HG03521 (cell line): ENCODE results near the gene EPB41.
"Not testable (repeated sequence)": the region's sequence is repeated elsewhere in the genome, so short reads cannot be mapped to it uniquely, and the experiment has no call there.

Experiments
- ATAC-seq: cut with Tn5 transposase; IDR thresholded peaks from one replicate; pipeline ENCODE4 v1.9.1; 2021; ENCODE audit warnings: mild to moderate bottlenecking, moderate library complexity; ENCODE audit not compliant: unreplicated experiment

Gene EPB41

DNA sequence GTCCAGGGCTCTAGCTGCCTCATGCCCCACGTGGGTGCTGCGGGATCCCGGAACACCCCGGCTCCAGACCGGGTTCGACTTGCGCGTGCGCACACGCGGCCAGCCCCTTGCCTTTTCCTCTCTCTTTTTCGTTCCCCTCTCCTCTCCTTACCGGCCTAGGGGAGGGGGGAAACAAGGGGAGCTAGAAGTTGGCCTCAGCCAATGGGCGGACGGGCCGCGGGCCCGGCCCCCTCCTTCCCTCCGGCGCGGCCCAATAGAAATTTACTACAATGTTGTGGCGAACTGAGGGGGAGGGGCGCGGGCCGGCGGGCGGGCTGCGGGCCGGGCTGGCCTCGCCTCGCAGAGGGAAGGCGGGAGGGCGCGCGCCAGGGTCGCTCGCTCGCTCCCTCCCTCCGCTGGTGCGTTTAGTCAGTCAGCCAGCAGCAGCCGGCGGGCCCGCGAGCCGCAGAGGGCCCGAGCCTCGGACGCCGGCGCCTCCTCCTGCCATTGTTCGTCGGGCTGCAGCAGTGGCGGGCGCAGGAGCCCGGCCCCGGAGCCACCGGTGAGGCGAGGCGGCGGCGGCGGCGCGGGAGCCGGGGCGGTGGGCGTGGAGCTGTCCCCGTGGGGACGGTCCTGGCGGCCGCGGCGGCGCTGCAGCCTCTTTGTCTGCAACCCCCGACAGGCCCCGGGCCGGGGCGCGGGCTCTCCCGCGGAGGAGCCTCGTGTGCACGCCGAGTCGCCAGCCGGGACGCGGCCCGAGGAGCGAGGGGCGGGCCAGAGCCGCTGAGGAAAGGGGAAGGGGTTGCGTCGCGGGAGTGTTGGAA lies at the start of gene EPB41:
TSS of gene EPB41 (plus strand) at position 342 of the 803 bp plus-strand sequence. CDS start 72,869 bp downstream, outside the sequence.
- ATAC-seq = peak; percentile 82

DNA sequence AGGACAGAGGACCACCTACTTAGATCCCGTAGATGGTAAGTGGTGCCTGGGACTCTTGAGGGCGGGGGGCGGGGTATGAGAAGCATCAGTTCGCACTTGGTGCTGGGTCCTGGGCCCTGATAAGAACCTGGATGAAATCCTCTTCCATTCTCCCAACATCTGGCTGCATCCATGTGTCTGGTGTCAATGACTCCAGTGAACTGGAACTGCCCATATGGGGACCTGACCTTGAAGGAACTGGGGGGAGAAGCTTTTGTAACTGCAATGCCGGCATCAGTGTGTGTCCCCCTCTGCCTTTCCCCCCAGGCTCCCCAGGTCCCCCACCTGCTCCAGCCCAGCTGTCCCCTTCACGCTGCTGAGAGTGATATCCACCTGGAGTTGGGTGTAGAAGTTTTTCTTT lies 49.7 kb upstream of the EPB41 start:
- no peak for ATAC-seq

DNA sequence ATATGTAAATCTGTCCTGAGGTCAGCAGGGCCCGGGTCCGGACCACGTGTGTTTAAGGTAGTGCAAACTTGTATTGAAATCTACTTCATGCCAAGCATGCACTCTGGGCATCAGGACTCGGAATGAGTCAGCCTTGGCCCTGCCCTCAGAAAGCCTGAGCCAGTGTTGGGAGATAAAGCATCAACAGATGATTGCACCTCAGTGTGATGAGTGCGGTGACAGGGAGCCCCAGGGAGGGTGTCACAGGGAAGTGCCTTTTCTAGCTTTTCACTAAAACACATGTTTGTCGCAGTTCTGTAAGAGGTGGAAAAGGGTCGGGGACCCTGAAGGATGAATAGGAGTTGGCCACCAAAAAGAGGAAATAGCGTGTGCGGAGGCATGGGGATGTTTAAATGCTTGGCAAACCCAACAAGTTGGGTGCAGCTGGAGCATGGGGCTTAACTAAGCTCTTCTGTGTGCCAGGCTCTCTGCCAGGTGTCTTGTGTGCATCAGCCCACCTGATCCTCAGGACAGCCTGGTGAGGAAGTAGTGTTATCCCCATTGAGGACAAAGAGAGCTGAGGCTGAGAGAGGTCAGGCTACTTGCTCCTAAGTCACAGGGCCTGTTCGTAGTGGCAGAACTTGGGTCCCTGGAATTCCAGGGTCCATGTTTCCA lies 48.2 kb upstream of the EPB41 start:
- no peak for ATAC-seq

DNA sequence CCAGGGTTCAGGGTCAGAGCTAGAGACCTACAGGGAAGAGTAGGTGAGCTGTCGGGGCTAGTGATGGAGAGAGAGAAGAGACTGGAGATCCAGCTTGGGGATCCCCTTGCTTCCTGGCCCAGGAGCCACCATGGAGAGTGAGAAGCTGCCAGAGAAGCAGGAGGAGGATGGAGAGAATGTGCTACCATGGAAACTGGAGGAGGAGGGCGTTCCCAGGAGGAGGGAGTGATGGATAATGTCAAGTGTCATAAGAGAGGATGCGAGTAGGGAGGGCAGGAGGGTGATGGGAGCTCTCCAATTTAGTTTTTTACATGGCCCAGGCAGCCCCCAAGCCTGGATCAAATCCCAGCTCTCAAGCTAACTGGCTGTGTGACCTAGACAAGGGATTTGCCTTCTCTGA lies 46.5 kb upstream of the EPB41 start:
- ATAC-seq = no peak

DNA sequence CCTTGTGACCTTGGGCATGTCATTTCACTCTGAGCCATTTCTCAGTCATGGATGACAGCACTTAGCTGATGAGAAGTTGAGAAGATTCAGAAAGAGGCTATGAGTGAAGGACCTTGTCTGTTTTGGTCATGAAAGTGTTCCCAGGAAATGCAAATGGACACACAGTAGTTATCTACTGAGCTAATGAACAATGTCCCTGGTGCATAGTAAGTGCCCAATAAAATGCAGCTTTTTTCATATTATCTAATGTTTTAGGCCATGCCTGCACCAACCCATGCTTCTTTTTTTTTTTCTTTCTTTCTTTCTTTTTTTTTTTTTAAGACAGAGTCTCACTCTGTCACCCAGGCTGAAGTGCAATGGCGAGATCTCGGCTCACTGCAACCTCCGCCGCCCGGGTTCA lies 44.4 kb upstream of the EPB41 start:
- ATAC-seq = no peak

DNA sequence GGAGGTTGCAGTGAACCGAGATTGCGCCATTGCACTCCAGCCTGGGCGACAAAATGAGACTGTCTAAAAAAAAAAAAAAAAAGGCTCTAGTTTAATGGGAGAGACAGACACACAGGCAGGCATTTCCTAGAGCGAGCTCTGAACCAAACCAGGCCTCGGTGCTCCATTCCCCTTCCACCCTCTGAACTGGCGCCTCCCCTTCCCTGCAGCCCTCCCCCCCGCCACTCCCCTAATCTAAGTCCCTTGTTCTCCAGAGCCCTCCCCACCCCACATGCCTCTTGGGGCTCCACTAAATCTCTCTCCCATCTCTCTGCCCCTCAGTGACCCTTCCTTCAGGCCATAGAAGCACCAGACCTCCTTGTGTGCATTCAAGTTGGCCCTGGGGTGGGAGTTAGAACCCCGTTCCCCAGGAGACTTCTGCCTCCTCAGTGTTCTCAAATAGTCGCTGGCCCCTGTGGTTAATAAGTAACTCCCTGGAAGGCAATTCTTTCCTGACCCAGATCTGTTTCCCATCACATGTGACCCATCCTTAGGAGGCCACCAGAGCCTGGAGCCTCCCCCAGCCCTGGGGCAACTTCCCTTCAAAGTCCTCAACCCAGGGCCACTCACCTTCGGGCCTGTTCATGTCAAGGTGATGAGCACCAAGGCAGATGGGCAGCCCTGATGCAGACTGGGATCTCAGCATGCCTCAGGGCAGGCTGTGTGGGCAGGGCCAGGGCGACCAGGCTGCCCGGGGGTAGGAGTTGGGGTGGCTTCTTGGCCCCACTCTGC lies 42.6 kb upstream of the EPB41 start:
- ATAC-seq = no peak

DNA sequence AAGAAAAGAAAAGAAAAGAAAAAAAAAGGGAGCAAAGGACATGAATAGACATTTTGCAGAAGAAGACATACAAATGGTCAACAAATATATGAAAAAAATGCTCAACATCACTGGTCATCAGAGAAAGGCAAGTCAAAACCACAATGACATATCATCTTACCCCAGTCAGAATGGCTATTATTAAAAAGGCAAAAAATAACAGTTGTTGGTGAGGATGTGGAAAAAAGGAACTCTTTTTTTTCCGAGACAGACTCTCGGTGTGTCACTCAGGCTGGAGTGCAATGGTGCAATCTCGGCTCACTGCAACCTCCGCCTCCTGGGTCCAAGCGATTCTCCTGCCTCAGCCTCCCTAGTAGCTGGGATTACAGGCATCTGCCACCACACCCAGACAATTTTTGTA lies 39.2 kb upstream of the EPB41 start:
- ATAC-seq = not testable (repeated sequence)

DNA sequence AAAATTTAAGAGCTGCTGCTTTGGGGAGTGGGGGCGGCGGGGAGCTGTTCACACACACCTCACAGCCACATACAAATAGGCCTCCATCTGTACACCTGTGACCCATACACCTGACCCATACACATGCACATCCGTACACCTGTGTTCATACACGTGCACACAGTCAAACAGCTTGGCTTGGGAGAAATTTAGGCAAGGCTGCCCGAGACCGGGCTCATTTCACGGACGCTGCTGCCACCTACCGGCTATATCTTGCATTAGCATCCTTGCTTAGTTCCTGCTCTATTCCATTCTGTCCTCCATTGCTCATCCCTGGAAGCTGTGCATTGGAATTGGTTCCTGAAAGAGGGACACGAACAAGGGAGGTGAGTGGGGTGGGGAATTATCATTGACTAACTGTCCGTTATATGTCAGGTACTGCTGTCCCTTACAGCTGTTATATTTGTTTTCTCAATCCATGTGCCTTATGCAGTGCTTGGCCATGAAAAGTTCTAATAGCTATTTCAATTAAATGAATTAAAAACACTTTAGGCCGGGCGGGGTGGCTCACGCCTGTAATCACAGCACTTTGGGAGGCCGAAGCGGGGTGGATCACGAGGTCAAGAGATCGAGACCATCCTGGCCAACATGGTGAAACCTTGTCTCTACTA lies 37.1 kb upstream of the EPB41 start:
- no peak for ATAC-seq

DNA sequence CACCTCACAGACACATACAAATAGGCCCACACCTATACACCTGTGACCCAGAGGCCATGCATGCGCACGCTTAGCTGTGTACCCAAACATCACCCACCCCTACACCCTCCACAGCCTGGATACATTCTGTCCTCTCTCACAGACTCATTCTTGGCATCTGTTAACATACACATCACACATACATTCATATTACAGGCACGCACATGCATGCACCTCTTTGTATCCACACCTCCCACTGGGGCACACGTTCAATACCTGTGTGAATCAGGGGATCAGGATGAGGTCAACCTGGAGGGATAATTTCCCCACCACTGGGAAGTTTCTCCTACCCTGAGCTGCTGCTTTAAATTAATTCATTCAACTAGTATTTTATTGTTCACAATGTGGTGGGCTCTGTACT lies 35.6 kb upstream of the EPB41 start:
- ATAC-seq = no peak

DNA sequence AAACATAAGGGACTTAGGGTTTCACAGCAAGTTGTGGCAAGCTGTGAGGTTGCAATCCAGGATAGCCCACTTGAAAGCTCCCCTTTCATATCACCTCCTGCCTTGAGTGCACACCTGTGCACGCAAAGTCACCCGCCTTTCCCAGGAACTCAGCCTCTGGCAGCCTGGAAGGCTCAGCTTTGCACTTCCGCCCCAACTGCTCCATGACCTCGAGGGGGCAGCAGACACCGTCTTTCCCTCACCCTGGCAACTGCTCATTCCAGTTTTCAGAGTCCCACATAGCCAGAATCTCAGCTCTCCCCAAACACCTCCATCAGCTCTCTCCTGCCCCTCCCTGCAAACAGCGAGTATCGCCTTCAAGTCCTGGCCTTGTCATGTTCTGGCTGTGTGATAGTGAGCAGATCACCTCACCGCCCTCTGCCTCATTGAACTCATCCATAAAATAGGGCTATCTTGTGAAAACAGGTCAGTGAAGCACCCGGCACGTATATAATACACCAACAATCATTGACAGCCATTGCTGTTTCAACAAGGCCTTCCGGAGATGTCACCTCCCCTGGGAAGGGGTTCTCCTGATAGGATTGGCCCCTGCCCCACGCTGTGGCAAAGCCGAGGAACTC lies 32.2 kb upstream of the EPB41 start:
- no peak for ATAC-seq

DNA sequence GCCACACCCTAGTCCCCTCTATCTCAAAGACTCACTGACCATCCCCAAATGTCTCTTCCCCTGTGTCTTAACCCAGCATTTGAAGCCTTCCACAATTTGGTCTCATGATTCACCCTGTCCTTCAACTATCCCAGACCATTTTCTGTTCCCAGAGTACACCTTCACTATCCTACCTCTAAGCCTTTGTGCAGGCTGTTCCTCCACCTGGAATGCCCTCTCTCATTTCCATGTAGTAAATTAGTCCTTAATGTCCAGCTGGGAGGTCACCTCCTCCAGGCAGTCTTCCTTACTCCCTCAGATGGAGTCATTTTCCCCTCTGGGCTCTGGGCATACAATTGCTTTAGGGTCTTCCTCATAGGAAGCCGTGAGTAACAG lies 31.1 kb upstream of the EPB41 start:
- ATAC-seq = no peak

DNA sequence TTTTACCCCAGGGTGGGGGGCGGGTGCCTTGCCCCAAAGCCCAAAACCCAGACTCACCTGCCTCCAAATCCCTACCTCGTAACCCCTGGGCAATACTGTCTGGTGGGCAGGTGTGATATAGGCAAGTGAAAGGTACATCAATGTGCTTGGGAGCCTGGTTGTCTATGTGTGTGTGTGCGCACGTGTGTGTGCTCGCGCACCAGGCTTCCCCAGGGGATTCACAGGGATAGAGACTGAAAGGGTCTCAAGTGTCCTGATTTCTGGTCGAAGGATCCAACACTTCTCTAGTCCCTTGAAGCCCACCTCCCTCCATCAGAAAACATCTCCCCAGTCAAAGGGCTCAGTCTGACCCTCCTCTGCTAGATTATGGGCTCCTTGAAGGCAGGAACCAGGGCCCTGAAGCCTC lies 28.9 kb upstream of the EPB41 start:
- ATAC-seq = no peak

DNA sequence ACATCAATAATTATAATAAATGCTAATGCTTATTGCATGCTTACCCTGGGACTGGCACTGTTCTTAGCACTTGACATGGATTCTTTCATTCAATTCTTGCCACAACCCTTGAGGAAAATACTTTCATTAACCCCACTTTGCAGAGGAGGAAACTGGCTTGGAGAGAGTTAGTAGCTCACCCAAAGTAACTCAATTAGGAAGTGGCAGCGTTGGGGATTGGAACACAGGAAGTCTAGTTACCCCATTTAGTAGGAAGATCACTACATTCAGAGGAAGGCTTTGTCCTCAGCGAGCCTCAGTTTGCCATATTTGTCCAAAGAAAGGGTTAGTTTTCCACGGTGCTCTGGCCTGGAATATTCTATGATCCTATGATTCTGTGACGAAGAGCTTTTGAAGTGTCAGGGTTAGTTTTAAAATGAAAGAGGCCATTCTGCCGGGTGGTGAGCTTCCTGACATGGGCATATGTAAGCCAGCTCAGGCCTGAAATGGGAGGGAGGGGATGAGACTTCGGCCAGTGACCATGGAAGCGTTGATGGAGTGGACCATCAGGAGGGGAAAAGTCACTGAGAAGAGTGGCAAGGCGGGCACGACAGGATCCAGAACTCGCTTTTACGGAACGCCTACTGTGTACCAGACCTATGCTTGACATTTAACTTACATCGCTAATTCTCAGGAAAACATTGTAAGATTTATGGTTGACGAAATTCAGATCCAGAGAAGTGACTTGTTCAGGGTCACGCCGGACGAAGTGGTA lies 28.2 kb upstream of the EPB41 start:
- no peak for ATAC-seq

DNA sequence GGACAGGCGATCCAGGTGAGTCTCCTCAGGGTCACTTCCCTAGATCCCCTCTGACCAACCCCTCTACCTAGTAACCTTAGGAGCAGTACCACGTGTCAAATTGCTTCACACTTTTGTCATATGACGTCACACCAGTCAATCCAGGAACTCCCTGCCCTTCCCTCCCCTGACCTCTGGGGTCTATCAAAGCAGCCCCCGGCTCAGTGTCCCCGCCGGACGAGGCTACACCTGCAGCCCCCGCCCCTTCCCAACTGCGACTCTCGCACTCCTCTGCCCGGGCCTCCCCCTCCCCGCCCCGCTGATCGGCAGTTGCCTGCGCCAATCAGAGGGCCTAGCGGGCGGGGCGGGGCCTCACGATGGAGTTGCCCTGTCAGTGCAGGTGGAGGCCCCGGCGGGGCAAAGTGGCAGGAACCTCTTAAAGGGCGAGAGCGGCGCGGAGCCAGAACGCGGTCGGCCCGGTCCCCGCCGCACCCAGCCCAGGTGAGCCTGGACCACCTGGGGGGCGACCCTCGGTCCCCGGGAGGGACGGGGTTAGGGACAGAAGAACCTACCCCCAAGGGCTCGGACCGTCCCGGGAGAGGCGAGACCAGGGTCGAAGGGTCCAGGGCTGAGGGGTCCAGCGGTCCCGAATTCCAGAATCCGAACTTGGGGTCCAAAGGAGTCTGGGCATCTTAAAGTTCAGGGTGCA lies 27.5 kb upstream of the EPB41 start:
- peak; percentile 63 for ATAC-seq

DNA sequence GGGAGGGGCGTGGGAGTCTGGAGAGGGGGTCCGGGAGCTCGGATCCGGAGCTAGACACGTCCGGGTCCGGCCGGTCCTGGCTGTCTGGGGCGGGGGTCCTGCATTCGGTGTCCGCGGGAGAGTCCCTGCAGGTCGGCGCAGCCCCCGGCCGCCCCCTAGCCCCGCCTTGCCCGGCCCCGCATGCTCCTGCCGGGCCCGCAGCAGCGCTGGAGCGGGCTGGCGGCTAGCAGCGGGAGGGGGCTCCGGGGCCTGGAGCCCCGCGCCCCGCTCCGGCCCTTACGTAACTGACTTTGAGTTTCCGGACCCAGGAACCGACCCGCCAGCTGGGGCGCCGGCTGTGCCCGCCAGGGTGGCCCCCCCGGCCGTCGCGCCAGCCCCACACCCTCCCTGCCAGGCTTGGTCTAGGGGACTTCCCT lies 26.9 kb upstream of the EPB41 start:
- ATAC-seq = no peak

DNA sequence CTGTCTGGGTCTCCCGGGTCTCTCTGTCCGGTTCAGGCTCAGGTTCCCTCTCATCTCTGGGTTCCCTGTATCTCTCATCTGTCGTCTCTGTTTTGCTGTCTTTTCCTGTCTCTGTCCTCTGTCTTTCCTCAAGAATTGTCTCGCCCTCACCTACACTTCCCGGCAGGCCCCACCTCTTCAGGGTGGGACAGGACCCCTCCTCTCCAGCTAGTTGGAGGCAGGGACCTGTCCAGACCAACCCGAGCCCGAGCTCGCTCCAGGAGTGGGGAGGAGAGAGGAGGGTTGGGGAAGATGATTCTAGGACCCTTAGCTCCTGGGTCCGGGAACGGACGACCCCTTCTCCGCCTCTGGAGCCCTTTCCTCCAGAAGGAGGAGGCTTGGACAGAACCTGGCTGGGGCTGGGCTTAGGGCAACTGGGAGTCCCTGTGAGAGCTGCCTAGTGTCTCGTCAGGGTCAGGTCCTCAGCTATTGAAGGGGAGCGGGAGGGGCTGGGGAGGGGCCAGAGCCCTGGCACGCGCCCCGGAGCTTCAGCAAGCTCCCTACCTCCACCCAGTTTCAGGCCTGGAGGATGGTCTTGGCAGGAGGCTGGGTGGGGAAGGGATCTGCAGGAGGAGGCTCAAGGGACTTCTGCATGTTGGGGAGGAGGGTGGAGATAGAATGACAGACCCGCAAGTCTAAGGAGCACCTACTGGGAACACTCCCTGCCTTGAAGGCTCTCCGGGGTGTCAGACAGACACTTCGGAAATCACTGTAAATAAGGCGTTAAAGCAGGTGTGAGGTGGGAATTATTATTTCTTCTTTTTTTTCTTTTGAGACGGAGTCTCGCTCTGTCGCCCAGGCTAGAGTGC lies 26.3 kb upstream of the EPB41 start:
- ATAC-seq = no peak

DNA sequence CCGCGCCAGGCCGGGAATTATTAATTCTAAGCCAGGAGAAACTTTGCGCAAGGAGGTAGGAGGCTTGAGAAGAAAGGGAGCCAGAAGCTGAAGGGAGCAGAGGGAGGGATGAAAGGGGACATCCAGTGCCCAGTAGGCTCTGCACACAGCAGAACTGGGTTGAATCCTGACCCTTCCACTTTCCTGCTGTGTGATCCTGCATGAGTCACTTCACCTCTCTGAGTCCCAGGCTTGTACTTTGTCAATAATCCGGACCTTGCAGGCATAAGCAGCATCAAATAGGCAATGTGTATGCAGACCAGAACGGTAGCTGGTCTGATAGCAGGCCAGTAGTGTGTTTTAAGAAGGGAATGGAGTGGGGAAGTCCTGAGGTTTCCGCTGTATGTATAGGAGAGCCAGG lies 25.5 kb upstream of the EPB41 start:
- no peak for ATAC-seq

DNA sequence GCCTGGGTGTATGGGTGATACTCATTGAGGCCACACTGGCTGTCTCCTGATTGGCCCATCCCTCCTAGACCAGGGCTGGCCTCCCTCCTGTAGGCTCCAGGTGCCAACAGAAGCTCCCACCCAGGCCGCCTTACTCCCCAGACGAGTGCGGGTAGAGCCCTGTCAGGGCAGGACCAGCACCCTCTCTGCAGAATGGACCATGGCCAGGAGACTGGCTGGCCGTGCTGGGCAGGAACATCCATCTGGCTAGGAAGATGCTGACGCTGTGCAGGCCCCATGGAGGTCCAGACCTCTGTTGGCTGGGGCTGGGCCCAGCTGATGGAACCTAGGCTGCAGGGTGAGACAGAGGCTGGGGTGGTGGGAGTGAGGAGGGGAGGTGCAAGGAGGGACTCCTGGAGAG lies 25.0 kb upstream of the EPB41 start:
- ATAC-seq = no peak

DNA sequence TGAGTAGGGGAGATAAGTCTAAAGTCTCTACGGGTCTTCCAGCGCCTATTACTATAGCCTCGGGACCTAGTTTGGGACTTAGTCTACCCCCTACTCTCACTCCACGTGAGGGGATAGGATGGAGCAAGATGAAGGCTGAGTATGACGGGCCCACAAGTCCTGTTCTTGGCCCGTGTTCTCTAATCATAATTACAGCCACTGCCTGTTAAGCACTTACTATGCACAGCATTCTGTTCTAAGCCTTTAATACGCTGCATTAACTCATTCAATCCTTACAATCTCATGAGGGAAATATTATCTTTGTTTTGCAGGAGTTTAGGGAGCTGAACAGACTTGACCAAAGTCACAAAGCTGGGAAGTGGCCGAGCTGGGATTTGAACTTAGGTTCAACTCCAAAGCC lies 23.9 kb upstream of the EPB41 start:
- ATAC-seq = no peak
